Right atrium auricular region (tissue), 2 donors: ENCODE results near the gene IL17REL. TPM values are rescaled to one million over a fixed set of nuclear protein-coding genes. Genes with fewer than 3 reads are reported as not detected.

Experiments
- DNase-seq: peaks from one replicate; pipeline ENCODE4 v3.0.0-alpha.2; 2019; ENCODE audit warnings: low spot score
- H3K27ac ChIP-seq, 2 donors: fragments of 200-600 bp; sonication (generic); 1 replicate in 1 of 2; 2 replicates in 1 of 2; pipeline ENCODE4 v1.5.1; 2016 to 2019
- H3K27me3 ChIP-seq, 2 donors: fragments of 200-600 bp; sonication (generic); one replicate each; pipeline versions ENCODE4 v1.5.1 to v1.6.0; 2017 to 2019
- H3K36me3 ChIP-seq: fragments of 200-600 bp; sonication (generic); one replicate; pipeline ENCODE4 v1.5.1; 2016
- H3K4me1 ChIP-seq, 2 donors: fragments of 200-600 bp; sonication (generic); one replicate each; pipeline versions ENCODE4 v1.5.1 to v1.6.0; 2017 to 2019
- H3K4me3 ChIP-seq, 2 donors: fragments of 200-600 bp; sonication (generic); 1 replicate in 1 of 2; 2 replicates in 1 of 2; pipeline ENCODE4 v1.5.1; 2017 to 2019; ENCODE audit warnings: mild to moderate bottlenecking in 1 of 2, moderate library complexity in 1 of 2
- H3K9me3 ChIP-seq, 2 donors: fragments of 200-600 bp; sonication (generic); one replicate each; pipeline ENCODE4 v1.5.1; 2019
- total RNA-seq, 2 donors: library from RNA; depleted of rRNA; stranded (reverse); fragments of >200 nt; gene quantifications; one replicate each; pipeline ENCODE4 v1.1.0, GENCODE V29; 2016
- TF ChIP-seq, protein P1 (sequence below), 2 donors: fragments of 200-600 bp; sonication (generic); IDR thresholded peaks; one replicate each; pipeline ENCODE4 v1.5.1; 2019; ENCODE audit warnings: antibody characterized with exemption in 2 of 2

Gene IL17REL
- total RNA-seq, 2 donors from 2014 or later: not detected

DNA sequence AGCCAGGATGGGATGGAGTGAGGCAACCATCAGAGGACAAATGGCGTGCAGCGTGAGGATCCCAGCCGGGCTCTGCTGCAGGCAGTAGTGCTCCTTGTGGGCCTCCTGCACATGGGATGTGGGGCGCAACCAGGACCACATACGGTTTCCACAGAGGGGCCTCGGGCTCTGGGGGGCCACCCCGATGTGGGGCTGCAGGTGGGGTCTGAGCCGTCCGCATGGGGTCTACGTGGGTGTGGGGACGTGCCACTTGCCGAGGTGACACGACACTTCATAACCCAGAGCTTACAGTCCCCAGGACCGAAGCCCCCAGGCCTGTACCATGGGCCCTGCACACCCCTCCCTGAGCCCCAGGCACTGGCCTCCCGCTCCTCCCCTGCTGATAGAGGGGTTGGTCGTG lies 34.8 kb upstream of the IL17REL start:
- H3K4me1 ChIP-seq: no peaks in the 10 kb centered on the region
- DNase-seq: no peak
- H3K27me3 ChIP-seq: no peaks in the 10 kb centered on the region
- no peak overlapping the region for H3K4me3 ChIP-seq
- no peaks in the 10 kb centered on the region for H3K9me3 ChIP-seq
- TF ChIP-seq, protein P1, sequence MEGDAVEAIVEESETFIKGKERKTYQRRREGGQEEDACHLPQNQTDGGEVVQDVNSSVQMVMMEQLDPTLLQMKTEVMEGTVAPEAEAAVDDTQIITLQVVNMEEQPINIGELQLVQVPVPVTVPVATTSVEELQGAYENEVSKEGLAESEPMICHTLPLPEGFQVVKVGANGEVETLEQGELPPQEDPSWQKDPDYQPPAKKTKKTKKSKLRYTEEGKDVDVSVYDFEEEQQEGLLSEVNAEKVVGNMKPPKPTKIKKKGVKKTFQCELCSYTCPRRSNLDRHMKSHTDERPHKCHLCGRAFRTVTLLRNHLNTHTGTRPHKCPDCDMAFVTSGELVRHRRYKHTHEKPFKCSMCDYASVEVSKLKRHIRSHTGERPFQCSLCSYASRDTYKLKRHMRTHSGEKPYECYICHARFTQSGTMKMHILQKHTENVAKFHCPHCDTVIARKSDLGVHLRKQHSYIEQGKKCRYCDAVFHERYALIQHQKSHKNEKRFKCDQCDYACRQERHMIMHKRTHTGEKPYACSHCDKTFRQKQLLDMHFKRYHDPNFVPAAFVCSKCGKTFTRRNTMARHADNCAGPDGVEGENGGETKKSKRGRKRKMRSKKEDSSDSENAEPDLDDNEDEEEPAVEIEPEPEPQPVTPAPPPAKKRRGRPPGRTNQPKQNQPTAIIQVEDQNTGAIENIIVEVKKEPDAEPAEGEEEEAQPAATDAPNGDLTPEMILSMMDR (IDR thresholded peaks at IDR 0.05): no peak
- no peaks in the 10 kb centered on the region for H3K36me3 ChIP-seq
- no peak overlapping the region for H3K27ac ChIP-seq

DNA sequence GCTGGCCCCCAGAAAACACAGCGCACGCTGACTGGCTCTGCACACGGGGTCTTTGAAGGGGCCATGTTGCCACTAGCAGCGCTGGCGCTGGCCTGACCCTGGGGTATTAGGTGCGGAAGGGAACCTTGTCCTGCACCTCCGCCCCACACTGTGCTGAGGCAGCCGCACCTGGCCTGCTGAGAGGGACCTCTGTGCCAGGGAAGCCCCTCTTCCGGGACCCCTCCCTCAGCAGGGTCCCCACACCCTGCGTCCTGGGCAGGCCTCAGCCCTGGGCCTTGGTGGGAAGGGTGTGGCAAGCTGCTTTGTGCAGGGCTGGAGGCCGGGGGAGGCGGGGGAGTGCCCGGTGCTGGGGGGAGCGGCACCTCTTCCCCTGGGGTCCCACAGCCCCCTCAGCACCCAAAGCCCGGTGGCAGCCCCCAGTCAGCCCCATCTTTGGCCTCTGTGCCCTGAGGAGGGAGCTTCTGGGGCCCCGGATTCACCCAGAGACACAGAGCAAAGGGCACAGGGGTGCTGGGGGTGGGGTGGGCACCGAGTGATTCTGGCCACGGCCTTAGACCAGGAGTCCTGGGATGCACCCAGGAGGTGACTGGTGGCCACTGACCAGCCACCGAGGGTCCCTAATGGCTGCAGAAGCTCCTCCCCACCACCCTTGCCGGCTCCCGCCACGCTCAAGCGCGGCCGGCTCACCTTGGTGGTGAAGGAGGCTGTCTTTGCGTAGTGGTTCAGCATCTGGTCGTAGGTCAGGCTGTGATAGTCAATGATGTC lies 34.1 kb upstream of the IL17REL start:
- Histone ChIP-seq H3K4me1 (no peaks in the 10 kb centered on the region), H3K27ac (no peak overlapping the region), H3K36me3 (no peaks in the 10 kb centered on the region), H3K4me3 (no peak overlapping the region), H3K9me3 (no peaks in the 10 kb centered on the region), H3K27me3 (no peaks in the 10 kb centered on the region)
- TF ChIP-seq, protein P1 (IDR thresholded peaks at IDR 0.05): no peak
- no peak for DNase-seq

DNA sequence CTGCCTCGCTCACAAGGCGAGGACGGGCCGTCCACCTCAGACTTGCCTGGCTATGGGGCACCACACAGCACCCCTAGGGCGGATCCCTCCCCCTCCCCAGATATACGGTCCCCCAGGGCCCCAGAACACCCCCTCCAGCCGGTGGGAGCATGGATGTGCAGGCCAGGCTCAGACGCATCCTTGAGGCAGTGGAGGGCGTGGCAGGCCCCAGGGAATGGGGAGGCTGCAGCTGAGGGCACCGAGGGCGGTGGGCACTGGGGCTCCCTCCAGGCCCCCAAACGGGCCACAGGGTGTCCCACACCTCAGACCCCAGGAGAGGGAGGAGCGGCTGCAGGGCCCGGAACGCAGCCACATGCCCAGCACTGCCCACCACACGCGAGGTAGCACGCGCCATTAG lies 33.5 kb upstream of the IL17REL start:
- no peaks in the 10 kb centered on the region for H3K27me3 ChIP-seq
- no peaks in the 10 kb centered on the region for H3K36me3 ChIP-seq
- H3K4me3 ChIP-seq: no peak overlapping the region
- no peaks in the 10 kb centered on the region for H3K9me3 ChIP-seq
- TF ChIP-seq, protein P1 (IDR thresholded peaks at IDR 0.05): no peak
- H3K27ac ChIP-seq: no peak overlapping the region
- no peak for DNase-seq
- H3K4me1 ChIP-seq: no peaks in the 10 kb centered on the region

DNA sequence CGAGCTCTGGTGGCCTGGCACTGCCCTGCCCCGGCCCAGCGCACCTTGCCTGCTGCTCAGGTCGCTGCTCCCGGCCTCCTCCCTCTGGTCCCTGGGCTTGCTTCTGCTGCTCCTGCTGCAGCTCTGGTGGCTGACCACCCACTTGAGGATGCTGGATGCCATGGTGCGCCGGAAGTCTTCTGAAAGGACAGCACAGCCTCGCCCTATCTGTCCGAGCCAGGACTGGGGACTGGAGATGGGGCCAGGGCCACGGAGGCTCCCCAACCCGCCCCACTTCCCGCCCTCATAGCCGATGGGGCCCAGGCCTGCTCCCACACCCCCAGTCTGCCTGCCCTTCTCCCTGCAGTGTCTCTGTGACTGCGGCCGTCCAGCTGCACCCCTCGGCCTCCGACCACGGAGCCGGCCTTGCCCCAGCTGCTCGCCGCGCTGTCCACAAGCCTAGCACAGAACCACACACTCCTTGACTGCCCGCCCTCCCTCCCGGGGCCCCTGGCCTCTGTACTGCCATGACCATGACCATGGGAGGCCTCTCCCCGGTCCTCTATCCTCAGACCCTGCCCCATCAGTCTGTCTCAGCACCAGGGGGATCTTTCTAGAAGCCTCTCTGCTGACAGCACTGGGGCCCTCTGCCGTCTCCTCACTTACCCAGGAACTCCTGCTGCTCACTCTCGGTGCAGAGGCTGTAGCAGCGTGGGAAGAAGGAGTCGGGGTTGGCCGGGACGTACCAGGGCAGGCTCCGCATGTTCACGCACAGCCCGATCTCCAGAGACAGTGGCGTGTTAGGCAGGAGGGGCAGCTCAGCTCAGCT lies 32.9 kb upstream of the IL17REL start:
- Histone ChIP-seq H3K9me3 (no peaks in the 10 kb centered on the region), H3K27me3 (no peaks in the 10 kb centered on the region), H3K27ac (no peak overlapping the region), H3K36me3 (no peaks in the 10 kb centered on the region), H3K4me1 (no peaks in the 10 kb centered on the region), H3K4me3 (no peak overlapping the region)
- TF ChIP-seq, protein P1 (IDR thresholded peaks at IDR 0.05): no peak
- no peak for DNase-seq

DNA sequence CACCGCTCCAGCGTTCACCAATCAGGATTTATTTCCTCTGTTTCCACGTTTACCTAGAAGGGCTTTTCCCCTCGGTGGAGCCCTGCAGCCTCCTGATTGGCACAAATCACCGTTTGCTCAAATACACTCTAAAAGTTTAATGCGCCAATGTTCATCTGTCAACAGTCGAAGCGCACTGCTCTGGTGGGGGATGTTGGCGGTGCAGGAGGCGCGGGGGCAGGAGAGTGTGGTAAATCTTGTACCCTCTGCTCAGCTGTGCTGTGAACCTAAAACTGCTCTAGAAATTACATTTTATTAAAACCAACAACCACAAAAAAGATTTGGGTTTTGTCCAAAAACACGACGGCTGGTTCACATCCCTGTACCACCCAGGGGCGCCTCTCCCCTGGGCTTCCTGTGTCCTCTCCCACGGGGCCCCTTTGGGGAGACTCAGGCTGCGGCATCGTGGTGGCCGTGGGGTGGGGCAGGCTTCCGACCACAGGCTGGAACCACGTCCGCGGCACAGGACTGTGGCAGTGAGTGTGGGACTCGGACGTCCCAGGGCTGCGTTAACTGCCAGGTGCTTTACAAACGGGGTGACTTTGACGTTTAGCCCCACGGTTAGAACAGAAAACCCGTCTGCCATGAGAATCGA lies 32.0 kb upstream of the IL17REL start:
- H3K27me3 ChIP-seq: no peaks in the 10 kb centered on the region

More for the DNA sequence above, 32.0 kb upstream of the IL17REL start:
- TF ChIP-seq, protein P1 (IDR thresholded peaks at IDR 0.05): no peak
- DNase-seq: no peak
- no peaks in the 10 kb centered on the region for H3K9me3 ChIP-seq
- H3K4me1 ChIP-seq: no peaks in the 10 kb centered on the region
- no peaks in the 10 kb centered on the region for H3K36me3 ChIP-seq
- H3K27ac ChIP-seq: no peak overlapping the region
- no peak overlapping the region for H3K4me3 ChIP-seq
